ENCODE measurements around the gene CLSTN3. TPM values are rescaled to one million over a fixed set of nuclear protein-coding genes. Genes with fewer than 3 reads are reported as not detected.

CLSTN3 gene
- total and polyA plus RNA-seq, 2 of the 8 experiments (the other 6 are each of a cell fraction or from before 2014, with no cell fraction given), result 20.4 to 26.3 TPM

- H3K56ac ChIP-seq (replicated peaks; ENCODE audit: insufficient read length, low read depth, low read length), result no peak overlapping the region
- peaks cover 0 to 14% of the 10 kb centered on the region in 2 experiments; a peak in 2 of 4 replicates for H3K9me3 ChIP-seq (ENCODE audit: insufficient read depth in 2 of 2, low read depth in 1 of 2, low read length in 1 of 2)
- H3K4me3 ChIP-seq (ENCODE audit: extremely low read depth in 1 of 4, insufficient read depth in 2 of 4, low read depth in 3 of 4, low read length in 4 of 4), result no peak overlapping the region
- H2BK15ac ChIP-seq (ENCODE audit: low read length), result no peak overlapping the region
- H4K5ac ChIP-seq (ENCODE audit: insufficient read length, low read depth, low read length), result no peak overlapping the region
- no peak overlapping the region for H2AFZ ChIP-seq (ENCODE audit: low read length)
- no peak overlapping the region for H3K4me2 ChIP-seq (ENCODE audit: insufficient read depth in 1 of 2, low read depth in 2 of 2, low read length in 2 of 2)
- no peak overlapping the region for H3K14ac ChIP-seq (ENCODE audit: insufficient read length)
- ChIA-PET POLR2A (ENCODE audit: partially characterized antibody) (no interaction called here), CTCF (ENCODE audit: partially characterized antibody) (interaction anchor here (1.2 kb wide), 1 partner anchor 439 kb away, joined by 3 read pairs; no protein-coding TSS in a partner anchor)
- no peaks in the 10 kb centered on the region for H3K4me1 ChIP-seq (replicated peaks in 1 of 4; ENCODE audit: control insufficient read depth in 3 of 4, insufficient read depth in 4 of 4, low read length in 3 of 4)
- H2BK120ac ChIP-seq (replicated peaks; ENCODE audit: low read depth, low read length), result no peak overlapping the region
- H2BK12ac ChIP-seq (ENCODE audit: low read depth, low read length), result no peak overlapping the region
- no peak overlapping the region for H2BK20ac ChIP-seq (ENCODE audit: low read length)
- no peak overlapping the region for H3K27ac ChIP-seq (ENCODE audit: low read depth, low read length)
- H4K91ac ChIP-seq (replicated peaks; ENCODE audit: insufficient read length, low read length), result no peak overlapping the region
- FAIRE-seq (no peak), DNase-seq (ENCODE audit: low read depth in 1 of 2, low spot score in 2 of 2) (no peak)
- H3K23me2 ChIP-seq (ENCODE audit: low read depth, low read length), result no peaks in the 10 kb centered on the region; the same call in 1 of the 2 replicates
- H3K79me1 ChIP-seq (ENCODE audit: low read depth, low read length), result no peaks in the 10 kb centered on the region
- no peaks in the 10 kb centered on the region for H3K79me2 ChIP-seq (ENCODE audit: control insufficient read depth in 1 of 2, insufficient read depth in 2 of 2, low read length in 2 of 2)
- no peak overlapping the region for H2BK5ac ChIP-seq (ENCODE audit: low read depth, low read length)
- TF ChIP-seq NRF1 (IDR thresholded peaks at IDR 0.05; ENCODE audit: low read depth, low read length) (no peak), E2F6 (IDR thresholded peaks at IDR 0.05) (no peak), CHD1 (IDR thresholded peaks at IDR 0.05; ENCODE audit: low read depth, low read length) (no peak), CTCF (IDR thresholded peaks at IDR 0.05; ENCODE audit: control extremely low read depth in 1 of 3, insufficient read depth in 1 of 3, low read depth in 1 of 3, low read length in 3 of 3) (no peak), CEBPB (IDR thresholded peaks at IDR 0.05; ENCODE audit: low read depth, low read length) (no peak)
- H3K9ac ChIP-seq (replicated peaks in 1 of 4; ENCODE audit: extremely low read depth in 1 of 4, low read depth in 3 of 4, low read length in 3 of 4), result no peak overlapping the region
- no peak overlapping the region for H3K23ac ChIP-seq (ENCODE audit: insufficient read length)
- H3K27me3 ChIP-seq (replicated peaks in 1 of 4; ENCODE audit: control insufficient read depth in 3 of 4, extremely low read depth in 1 of 4, insufficient read depth in 3 of 4, low read length in 3 of 4), result no peaks in the 10 kb centered on the region
- H4K8ac ChIP-seq (ENCODE audit: extremely low read depth, insufficient read depth, low read length), result no peak overlapping the region
- no peaks in the 10 kb centered on the region for H4K20me1 ChIP-seq (replicated peaks in 1 of 2; ENCODE audit: control insufficient read depth in 1 of 2, insufficient read depth in 2 of 2, low read length in 2 of 2)
- H3K18ac ChIP-seq (ENCODE audit: extremely low read depth, low read length), result no peak overlapping the region
- peaks cover 20 to 68% (median 56%) of the 10 kb centered on the region in 4 experiments for H3K36me3 ChIP-seq (ENCODE audit: control insufficient read depth in 2 of 4, insufficient read depth in 4 of 4, low read length in 3 of 4)
- H3K4ac ChIP-seq (replicated peaks; ENCODE audit: insufficient read length, low read depth, low read length), result no peak overlapping the region
- H2AK5ac ChIP-seq (ENCODE audit: low read depth, low read length), result no peak overlapping the region
These were observed 74.9 kb downstream of the CLSTN3 start for GRCh38 chr12:7205091-7205490.
